ENCODE measurements around the gene TSACC.

- no peak for TF ChIP-seq CTCF (IDR thresholded peaks at IDR 0.05)
- no peak for TF ChIP-seq POLR2A (IDR thresholded peaks at IDR 0.05)
These were observed 54.8 kb downstream of the TSACC start for GRCh38 chr1:156393095-156393494.
